Testis (tissue), 3 donors: ENCODE data around the gene RRM2. TPM values are rescaled to one million over a fixed set of nuclear protein-coding genes. Genes with fewer than 3 reads are reported as not detected.

Experiments
- DNase-seq: peaks from one replicate; pipeline ENCODE4 v3.0.0-alpha.2; 2019
- H3K27ac ChIP-seq, 2 donors: fragments of 200-600 bp; sonication (generic); one replicate each; pipeline ENCODE4 v1.5.1; 2019
- H3K27me3 ChIP-seq: fragments of 200-600 bp; sonication (generic); one replicate; pipeline ENCODE4 v1.5.1; 2019
- H3K36me3 ChIP-seq: fragments of 200-600 bp; sonication (generic); one replicate; pipeline ENCODE4 v1.5.1; 2017; ENCODE audit warnings: low read depth; ENCODE audit errors: missing control alignments
- H3K4me1 ChIP-seq: fragments of 200-600 bp; sonication (generic); one replicate; pipeline ENCODE4 v1.5.1; 2019
- H3K4me3 ChIP-seq, 2 donors: fragments of 200-600 bp; sonication (generic); one replicate each; pipeline ENCODE4 v1.5.1; 2017 to 2019
- H3K9me3 ChIP-seq: fragments of 200-600 bp; sonication (generic); one replicate; pipeline ENCODE4 v1.5.1; 2017
- CTCF ChIP-seq, 3 experiments: fragments of 450-650 bp in 2 of 3; fragments of 200-600 bp in 1 of 3; sonication (generic) in 1 of 3; IDR thresholded peaks; one replicate each; pipeline ENCODE4 v1.5.1; 2016 to 2019; ENCODE audit warnings: antibody characterized with exemption in 3 of 3, mild to moderate bottlenecking in 2 of 3, moderate library complexity in 1 of 3
- POLR2A ChIP-seq: fragments of 450-650 bp; IDR thresholded peaks from one replicate; pipeline ENCODE4 v1.6.1; 2017; ENCODE audit warnings: antibody characterized with exemption, mild to moderate bottlenecking, moderate library complexity
- WGBS, 2 donors: methylation state at CpG; one replicate each; pipeline ENCODE4 v1.1.5; 2018; 5-methylcytosine and 5-hydroxymethylcytosine counted together
- intact Hi-C: fragments of 100-400 bp; cut with DNase I; formaldehyde crosslinking; loops from one replicate; pipeline ENCODE4 v1.15.1; 2023; ENCODE audit warnings: low total_unique reads
- polyA plus RNA-seq: library from polyadenylated mRNA; stranded (reverse); fragments of 350-450 nt; fragmentation: Illumina TruSeq; extraction: RNeasy Lipid Tissue Mini Kit (QIAGEN cat#74804); gene quantifications from one replicate; pipeline ENCODE4 v1.2.3, GENCODE V29; 2014; ENCODE audit warnings: low read depth, low replicate concordance; ENCODE audit not compliant: insufficient read depth
- total RNA-seq, 2 donors: library from RNA; depleted of rRNA; stranded (reverse); fragments of >200 nt; gene quantifications; one replicate each; pipeline ENCODE4 v1.2.3, GENCODE V29; 2016

RRM2 gene
- total and polyA plus RNA-seq, 3 donors from 2014 or later: 7.2 to 18.1 (median 14.9) TPM

GRCh38 chr2:10161206-10161931 lies 38.8 kb downstream of the RRM2 start:
- intact Hi-C loops: no loop called here
- no peak overlapping the region for H3K27ac ChIP-seq
- H3K4me1 ChIP-seq: no peaks in the 10 kb centered on the region
- WGBS, 2 donors: 85 to 91% methylated on average over 12 of the region's 12 CpGs
- H3K27me3 ChIP-seq: no peaks in the 10 kb centered on the region
- no peak for TF ChIP-seq POLR2A
- no peak for TF ChIP-seq CTCF (IDR thresholded peaks at IDR 0.05)
- no peak for DNase-seq
- no peaks in the 10 kb centered on the region for H3K9me3 ChIP-seq
- no peaks in the 10 kb centered on the region for H3K36me3 ChIP-seq
- H3K4me3 ChIP-seq: no peak overlapping the region

DNA sequence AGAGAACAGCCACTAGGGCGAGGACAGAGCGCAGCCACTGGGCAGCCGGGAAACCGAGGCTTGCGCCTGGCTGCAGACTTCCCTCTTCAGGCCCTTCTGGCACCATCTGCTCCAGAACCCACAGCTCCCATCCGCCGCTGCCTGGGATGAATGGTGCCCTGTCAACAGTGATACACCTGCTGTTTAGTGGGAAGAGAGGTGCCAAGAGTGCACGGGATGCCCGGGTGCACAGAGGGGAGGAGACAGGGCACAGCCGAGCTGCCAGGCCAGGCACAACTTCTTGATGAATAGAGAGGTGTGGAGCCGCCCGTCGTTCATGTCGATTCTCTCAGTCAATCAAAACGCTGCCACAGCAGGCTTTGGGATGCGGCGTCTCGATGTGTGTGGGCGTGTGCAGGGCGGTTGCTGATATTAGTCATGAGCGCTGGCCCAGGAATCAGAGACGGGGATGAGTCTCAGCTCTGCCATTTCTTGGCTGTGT lies 39.5 kb downstream of the RRM2 start:
- 83 to 92% methylated on average over 18 to 22 of the region's 22 CpGs for WGBS, 2 donors
- Histone ChIP-seq H3K4me1 (no peaks in the 10 kb centered on the region), H3K4me3 (no peak overlapping the region), H3K9me3 (no peaks in the 10 kb centered on the region), H3K27me3 (no peaks in the 10 kb centered on the region), H3K27ac (no peak overlapping the region), H3K36me3 (no peaks in the 10 kb centered on the region)
- TF ChIP-seq CTCF (IDR thresholded peaks at IDR 0.05): no peak
- no peak for TF ChIP-seq POLR2A
- intact Hi-C loops: no loop called here
- peak; percentile 42 for DNase-seq

DNA sequence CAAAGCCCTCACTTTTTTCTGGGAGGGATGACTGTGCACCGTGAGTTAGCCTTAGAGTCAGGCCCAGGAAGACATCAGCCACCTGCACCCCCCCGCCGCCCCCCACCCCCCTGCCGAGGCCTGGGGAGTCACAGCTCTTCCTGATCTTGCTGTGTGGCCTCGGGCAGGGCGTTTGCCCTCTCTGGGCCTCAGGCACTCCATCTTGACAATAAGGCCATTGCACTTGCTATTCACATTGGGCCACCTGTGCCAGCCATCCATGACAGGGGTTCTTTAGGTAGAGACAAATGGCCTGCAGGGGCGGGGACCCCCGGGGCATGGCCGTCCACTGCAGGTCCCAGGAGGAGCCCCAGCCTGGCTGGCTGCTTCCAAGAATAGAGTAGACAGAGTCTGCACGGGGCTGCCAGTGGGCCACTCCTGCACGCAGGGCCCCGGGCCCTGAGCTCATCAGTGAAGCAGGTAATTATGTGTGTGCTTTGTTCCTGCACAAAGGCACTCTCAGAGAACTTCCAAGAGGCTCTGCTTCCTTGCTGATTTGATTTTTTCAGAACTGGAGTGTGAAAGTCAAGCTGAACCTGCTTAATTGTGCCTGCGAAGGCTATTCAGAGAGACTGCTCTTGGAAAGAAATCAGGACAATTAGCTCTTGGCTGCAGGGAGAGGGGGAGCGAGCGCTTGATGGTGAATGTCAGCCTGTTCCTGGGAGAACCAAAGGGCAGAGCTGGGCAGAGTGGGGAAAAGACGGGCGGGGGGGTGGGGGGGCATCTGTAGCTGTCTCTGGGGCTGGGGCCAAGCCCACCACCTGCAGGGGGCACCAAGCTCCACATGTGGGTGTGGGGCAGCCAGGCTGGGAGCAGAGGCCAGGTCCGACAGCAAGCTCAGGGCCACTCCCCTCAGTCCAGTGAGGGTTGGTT lies 40.3 kb downstream of the RRM2 start:
- Histone ChIP-seq H3K4me1 (no peaks in the 10 kb centered on the region), H3K9me3 (no peaks in the 10 kb centered on the region), H3K36me3 (no peaks in the 10 kb centered on the region), H3K4me3 (no peak overlapping the region), H3K27ac (no peak overlapping the region), H3K27me3 (no peaks in the 10 kb centered on the region)
- intact Hi-C loops: no loop called here
- 59 to 72% methylated on average over 2 to 16 of the region's 18 CpGs for WGBS, 2 donors
- DNase-seq: no peak
- no peak for TF ChIP-seq POLR2A
- TF ChIP-seq CTCF (IDR thresholded peaks at IDR 0.05): no peak

- Histone ChIP-seq H3K9me3 (no peaks in the 10 kb centered on the region), H3K27ac (no peak overlapping the region), H3K4me1 (no peaks in the 10 kb centered on the region), H3K27me3 (no peaks in the 10 kb centered on the region), H3K36me3 (no peaks in the 10 kb centered on the region), H3K4me3 (no peak overlapping the region)
- 84 to 89% methylated on average over 8 to 18 of the region's 18 CpGs for WGBS, 2 donors
- intact Hi-C loops: no loop called here
- DNase-seq: no peak
- TF ChIP-seq CTCF (IDR thresholded peaks at IDR 0.05) (no peak), POLR2A (no peak)
Measured at GRCh38 chr2:10163498-10164486, 41.3 kb downstream of the RRM2 start.
